Measurements from ENCODE around the gene HSD17B2. TPM values are rescaled to one million over a fixed set of nuclear protein-coding genes. Genes with fewer than 3 reads are reported as not detected.

HSD17B2 gene
- total RNA-seq, 1 donor, result not detected

DNA sequence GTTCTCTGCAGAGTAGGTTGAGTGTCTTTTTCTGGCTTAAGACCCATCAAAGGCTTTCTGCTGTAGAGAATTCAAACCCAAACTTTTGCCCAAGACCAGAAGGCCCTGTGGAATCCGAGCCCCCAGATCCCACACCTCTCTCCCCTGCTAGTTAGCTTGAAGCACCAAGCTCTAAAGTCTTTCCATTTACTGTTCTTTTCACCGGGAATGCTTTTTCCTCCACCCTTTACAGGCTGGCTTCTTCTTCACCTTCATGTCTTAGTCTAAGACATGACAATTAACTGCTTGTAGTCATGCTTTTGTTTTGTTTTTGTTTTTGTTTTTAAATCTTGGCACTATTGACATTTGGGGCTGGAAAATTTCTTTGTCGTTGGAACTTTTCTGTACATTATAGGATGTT is 15.5 kb downstream of the HSD17B2 start:
- Histone ChIP-seq H2AFZ (ENCODE audit: low read length) (no peak overlapping the region), H4K20me1 (ENCODE audit: insufficient read depth, low read length) (no peaks in the 10 kb centered on the region), H3K27me3 (ENCODE audit: insufficient read depth, low read length) (peaks cover 16% of the 10 kb centered on the region), H3K4me1 (ENCODE audit: insufficient read depth, low read length) (no peaks in the 10 kb centered on the region), H3K4me2 (ENCODE audit: insufficient read depth, low read length) (no peak overlapping the region), H3K4me3 (ENCODE audit: insufficient read depth, low read length) (no peak overlapping the region), H3K9me3 (ENCODE audit: low read depth, low read length) (no peaks in the 10 kb centered on the region), H3K79me2 (ENCODE audit: insufficient read depth, low read length) (no peaks in the 10 kb centered on the region), H3K27ac (ENCODE audit: low read depth, low read length) (no peak overlapping the region), H3K36me3 (ENCODE audit: insufficient read depth, low read length) (no peaks in the 10 kb centered on the region)
- TF ChIP-seq, protein P1, sequence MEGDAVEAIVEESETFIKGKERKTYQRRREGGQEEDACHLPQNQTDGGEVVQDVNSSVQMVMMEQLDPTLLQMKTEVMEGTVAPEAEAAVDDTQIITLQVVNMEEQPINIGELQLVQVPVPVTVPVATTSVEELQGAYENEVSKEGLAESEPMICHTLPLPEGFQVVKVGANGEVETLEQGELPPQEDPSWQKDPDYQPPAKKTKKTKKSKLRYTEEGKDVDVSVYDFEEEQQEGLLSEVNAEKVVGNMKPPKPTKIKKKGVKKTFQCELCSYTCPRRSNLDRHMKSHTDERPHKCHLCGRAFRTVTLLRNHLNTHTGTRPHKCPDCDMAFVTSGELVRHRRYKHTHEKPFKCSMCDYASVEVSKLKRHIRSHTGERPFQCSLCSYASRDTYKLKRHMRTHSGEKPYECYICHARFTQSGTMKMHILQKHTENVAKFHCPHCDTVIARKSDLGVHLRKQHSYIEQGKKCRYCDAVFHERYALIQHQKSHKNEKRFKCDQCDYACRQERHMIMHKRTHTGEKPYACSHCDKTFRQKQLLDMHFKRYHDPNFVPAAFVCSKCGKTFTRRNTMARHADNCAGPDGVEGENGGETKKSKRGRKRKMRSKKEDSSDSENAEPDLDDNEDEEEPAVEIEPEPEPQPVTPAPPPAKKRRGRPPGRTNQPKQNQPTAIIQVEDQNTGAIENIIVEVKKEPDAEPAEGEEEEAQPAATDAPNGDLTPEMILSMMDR (IDR thresholded peaks at IDR 0.05; ENCODE audit: extremely low read depth, low read depth, low read length), result no peak
- no peak for DNase-seq (ENCODE audit: insufficient read length, low spot score, missing footprints)

- H3K4me2 ChIP-seq (ENCODE audit: insufficient read depth, low read length), result no peak overlapping the region
- DNase-seq (ENCODE audit: insufficient read length, low spot score, missing footprints), result no peak
- peaks cover 16% of the 10 kb centered on the region for H3K27me3 ChIP-seq (ENCODE audit: insufficient read depth, low read length)
- no peak overlapping the region for H2AFZ ChIP-seq (ENCODE audit: low read length)
- H3K36me3 ChIP-seq (ENCODE audit: insufficient read depth, low read length), result no peaks in the 10 kb centered on the region
- no peak overlapping the region for H3K4me3 ChIP-seq (ENCODE audit: insufficient read depth, low read length)
- H4K20me1 ChIP-seq (ENCODE audit: insufficient read depth, low read length), result no peaks in the 10 kb centered on the region
- TF ChIP-seq, protein P1 (IDR thresholded peaks at IDR 0.05; ENCODE audit: extremely low read depth, low read depth, low read length), result no peak
- no peaks in the 10 kb centered on the region for H3K4me1 ChIP-seq (ENCODE audit: insufficient read depth, low read length)
- H3K9me3 ChIP-seq (ENCODE audit: low read depth, low read length), result no peaks in the 10 kb centered on the region
- no peak overlapping the region for H3K27ac ChIP-seq (ENCODE audit: low read depth, low read length)
- no peaks in the 10 kb centered on the region for H3K79me2 ChIP-seq (ENCODE audit: insufficient read depth, low read length)
Measured at GRCh38 chr16:82050909-82051357, 15.9 kb downstream of the HSD17B2 start.

DNA sequence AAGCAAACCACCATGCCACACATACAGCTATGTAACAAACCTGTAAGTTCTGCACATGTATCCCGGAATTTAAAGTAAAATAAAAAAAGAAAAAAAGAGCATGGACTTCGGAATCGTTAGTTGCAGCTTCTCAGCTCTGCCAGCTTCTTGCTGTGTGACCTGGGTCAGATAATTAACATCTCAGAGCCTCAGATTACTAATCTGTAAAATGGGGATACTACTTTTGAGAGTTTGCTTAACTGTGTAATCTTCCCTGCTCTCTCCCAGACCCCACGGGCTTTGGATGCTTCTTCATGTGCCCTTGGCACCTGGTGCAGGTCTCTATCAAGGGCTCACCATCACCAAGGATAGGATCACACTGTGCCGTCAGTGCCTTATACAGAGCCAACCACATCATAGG is 16.6 kb downstream of the HSD17B2 start:
- Histone ChIP-seq H3K36me3 (ENCODE audit: insufficient read depth, low read length) (no peaks in the 10 kb centered on the region), H3K27me3 (ENCODE audit: insufficient read depth, low read length) (peaks cover 13% of the 10 kb centered on the region), H4K20me1 (ENCODE audit: insufficient read depth, low read length) (no peaks in the 10 kb centered on the region), H3K79me2 (ENCODE audit: insufficient read depth, low read length) (no peaks in the 10 kb centered on the region), H2AFZ (ENCODE audit: low read length) (no peak overlapping the region), H3K4me3 (ENCODE audit: insufficient read depth, low read length) (no peak overlapping the region), H3K4me2 (ENCODE audit: insufficient read depth, low read length) (no peak overlapping the region), H3K9me3 (ENCODE audit: low read depth, low read length) (no peaks in the 10 kb centered on the region), H3K27ac (ENCODE audit: low read depth, low read length) (no peak overlapping the region), H3K4me1 (ENCODE audit: insufficient read depth, low read length) (no peaks in the 10 kb centered on the region)
- DNase-seq (ENCODE audit: insufficient read length, low spot score, missing footprints), result no peak
- TF ChIP-seq, protein P1 (IDR thresholded peaks at IDR 0.05; ENCODE audit: extremely low read depth, low read depth, low read length), result no peak

DNA sequence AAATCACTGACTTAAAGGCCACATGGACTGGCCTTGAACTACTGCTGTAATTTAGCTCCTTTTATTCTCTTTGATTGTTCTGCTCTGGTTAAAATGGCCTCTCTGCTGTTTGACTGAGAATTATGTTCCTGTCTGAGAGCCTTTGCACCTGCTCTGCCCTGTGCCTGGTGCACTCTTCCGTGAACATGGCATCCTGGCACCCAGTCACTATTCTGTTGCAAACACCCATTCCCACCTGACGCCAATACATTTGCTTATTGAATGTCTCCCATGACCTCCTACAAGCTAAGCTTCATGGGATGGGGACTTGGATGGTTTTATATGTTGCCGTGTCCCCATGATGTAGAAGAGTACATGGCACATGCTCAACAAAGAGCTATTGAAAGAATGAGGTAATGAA is 20.1 kb downstream of the HSD17B2 start:
- Histone ChIP-seq H3K36me3 (ENCODE audit: insufficient read depth, low read length) (no peaks in the 10 kb centered on the region), H2AFZ (ENCODE audit: low read length) (no peak overlapping the region), H3K4me1 (ENCODE audit: insufficient read depth, low read length) (no peaks in the 10 kb centered on the region), H3K4me2 (ENCODE audit: insufficient read depth, low read length) (no peak overlapping the region), H3K9me3 (ENCODE audit: low read depth, low read length) (no peaks in the 10 kb centered on the region), H3K4me3 (ENCODE audit: insufficient read depth, low read length) (no peak overlapping the region), H3K27me3 (ENCODE audit: insufficient read depth, low read length) (peaks cover 15% of the 10 kb centered on the region), H3K27ac (ENCODE audit: low read depth, low read length) (no peak overlapping the region), H3K79me2 (ENCODE audit: insufficient read depth, low read length) (no peaks in the 10 kb centered on the region), H4K20me1 (ENCODE audit: insufficient read depth, low read length) (no peaks in the 10 kb centered on the region)
- TF ChIP-seq, protein P1 (IDR thresholded peaks at IDR 0.05; ENCODE audit: extremely low read depth, low read depth, low read length), result no peak
- DNase-seq (ENCODE audit: insufficient read length, low spot score, missing footprints), result no peak
